RKO (cell line): Measurements from ENCODE around the gene YBEY.

Source experiments
- DNase-seq: peaks from one replicate; pipeline ENCODE4 v3.0.0-alpha.2; 2016; ENCODE audit warnings: low spot score

YBEY gene

DNA sequence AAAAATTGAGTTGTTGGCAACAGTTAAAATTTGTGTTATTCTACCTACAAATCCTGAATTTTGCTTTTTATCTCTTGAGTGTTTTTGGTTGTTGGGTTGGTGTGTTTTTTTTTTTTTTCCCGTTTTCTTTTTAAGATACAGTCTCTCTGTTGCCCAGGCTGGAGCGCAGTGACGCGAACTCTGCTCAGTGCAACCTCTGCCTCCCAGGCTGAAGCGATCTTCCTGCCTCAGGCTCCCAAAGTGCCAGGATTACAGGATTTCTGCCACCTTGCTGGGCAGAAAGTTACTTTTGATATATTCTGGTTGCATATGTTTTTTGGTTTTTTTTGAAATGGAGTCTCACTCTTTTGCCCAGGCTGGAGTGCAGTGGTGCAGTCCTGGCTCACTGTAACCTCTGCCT, 42.0 kb downstream of the YBEY start:
- no peak for DNase-seq

DNA sequence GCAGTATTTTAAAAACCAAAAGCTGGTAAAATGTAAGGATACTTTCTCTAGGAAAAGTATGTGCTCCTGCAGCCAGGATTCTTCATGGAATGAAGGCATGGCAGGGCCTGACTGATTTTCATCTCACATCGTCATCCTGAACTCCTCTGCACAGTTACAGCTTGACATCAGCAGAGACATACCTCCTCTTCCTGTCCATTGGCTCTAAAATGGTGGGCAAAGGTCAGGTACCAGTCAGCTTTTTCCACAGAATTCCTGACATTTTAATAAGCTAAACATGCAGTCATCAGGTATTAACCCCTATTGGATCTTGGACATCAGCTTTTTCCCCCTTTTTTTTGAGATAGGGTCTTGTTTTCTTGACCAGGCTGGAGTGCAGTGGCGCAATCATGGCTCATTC, 43.7 kb downstream of the YBEY start:
- no peak for DNase-seq

DNA sequence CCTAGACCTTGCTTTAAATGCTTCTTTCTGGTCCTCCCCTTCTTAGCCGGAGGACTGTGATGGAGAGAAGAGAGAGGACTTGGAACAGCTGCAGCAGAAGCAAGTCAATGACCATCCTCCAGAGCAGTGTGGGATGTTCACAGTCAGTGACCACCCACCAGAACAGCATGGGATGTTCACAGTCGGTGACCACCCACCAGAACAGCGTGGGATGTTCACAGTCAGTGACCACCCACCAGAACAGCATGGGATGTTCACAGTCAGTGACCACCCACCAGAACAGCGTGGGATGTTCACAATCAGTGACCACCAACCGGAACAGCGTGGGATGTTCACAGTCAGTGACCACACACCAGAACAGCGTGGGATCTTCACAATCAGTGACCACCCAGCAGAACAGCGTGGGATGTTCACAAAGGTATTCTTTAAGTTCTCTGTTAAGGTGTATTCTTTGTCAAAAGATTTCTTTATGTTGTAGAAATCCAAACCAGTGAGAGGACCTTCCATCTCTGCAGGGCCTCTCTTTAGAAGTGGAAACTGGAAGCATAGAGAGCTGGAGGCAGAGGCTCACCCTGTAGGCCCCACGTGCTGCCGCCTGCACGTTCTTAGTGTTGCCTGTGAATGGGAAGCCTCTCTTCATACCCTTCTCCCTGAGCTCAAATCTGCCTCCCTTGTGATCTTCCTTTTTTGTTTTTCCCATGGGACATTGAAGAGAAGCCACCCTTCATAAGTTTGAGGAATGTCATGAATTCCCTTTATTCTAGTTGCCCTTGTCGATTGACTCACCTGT, 48.4 kb downstream of the YBEY start:
- DNase-seq: no peak

DNA sequence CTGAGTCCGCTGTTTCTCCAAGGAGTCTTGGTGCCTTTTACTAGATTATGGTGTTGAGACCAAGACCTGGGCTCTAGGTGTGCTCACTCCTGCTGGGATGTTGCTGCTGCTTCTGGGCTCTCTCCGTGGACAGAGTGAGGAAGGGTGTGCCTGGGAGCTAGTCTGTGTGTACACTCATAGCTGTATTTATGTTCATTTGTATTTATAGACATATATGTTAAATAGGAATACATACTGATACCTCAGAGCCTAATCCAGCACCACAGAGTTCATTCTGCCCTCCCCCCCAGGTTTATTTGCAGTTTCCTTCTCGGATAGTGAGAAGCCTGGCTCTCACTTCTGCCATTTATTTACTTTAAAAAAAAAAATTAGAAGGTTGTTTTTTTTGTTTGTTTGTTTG, 50.5 kb downstream of the YBEY start:
- DNase-seq: no peak

DNA sequence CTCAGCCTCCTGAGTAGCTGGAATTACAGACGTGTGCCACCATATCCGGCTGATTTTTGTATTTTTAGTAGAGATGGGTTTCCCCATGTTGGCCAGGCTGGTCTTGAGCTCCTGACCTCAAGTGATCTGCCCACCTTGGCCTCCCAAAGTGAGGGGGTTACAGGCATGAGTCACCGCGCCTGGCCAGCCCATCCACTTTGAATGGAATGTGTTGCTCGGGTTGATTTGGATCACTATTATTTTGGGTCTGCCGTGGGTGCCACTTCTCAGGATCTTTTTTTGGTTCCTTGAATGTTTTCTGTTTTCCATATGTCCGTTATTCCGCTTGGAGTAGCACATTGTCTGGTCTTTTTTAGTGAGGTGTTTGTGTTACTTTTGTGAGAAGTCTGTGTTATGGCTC, 54.9 kb downstream of the YBEY start:
- no peak for DNase-seq

DNA sequence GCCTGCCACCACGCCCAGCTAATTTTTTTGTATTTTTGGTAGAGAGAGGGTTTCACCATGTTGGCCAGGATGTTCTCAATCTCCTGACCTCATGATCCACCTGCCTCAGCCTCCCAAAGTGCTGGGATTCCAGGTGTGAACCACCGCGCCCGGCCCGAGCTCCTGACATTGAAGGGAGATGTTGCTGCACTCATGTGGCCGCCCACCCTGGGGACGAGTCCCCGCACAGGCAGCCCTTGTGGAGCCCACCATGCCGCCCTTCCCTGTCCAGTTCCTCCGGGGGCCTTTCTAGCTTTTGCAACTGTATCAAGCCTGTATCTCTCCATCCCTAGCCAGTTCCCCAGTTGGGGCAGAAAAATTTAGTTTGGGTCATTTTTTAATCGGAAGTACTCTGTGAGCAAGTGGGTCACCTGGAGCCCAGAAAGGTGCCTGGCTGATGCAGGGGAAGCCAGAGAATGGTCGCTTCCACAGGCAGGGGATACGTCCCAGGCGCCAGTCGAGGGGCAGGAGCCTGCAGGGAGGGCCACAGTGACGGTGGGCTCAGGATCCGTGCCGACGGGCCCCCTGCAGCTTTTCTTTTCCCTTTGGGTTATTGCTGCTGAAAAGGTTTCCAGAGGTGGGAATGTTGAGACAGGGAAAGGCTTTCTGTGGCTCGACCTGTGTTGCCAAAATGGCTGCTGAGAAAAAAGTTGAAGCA, 58.2 kb downstream of the YBEY start:
- no peak for DNase-seq

DNA sequence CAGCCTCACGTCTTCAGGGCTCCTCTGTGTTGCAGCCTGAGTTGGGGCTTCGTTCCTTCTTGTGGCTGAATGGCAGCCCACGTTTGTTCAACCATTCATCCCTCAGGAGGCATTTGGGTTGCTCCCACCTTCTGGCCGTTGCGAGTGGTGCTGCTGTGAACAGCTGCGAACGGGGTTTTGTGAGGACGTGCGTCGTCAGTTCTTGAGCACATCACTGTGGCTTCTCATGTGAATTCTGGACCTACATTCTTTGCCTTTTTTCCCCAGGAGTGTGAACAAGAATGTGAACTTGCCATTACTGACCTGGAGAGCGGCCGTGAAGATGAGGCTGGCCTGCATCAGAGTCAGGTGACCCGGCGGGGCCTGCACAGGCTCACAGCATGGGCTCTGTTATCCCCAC, 59.7 kb downstream of the YBEY start:
- DNase-seq: no peak

DNA sequence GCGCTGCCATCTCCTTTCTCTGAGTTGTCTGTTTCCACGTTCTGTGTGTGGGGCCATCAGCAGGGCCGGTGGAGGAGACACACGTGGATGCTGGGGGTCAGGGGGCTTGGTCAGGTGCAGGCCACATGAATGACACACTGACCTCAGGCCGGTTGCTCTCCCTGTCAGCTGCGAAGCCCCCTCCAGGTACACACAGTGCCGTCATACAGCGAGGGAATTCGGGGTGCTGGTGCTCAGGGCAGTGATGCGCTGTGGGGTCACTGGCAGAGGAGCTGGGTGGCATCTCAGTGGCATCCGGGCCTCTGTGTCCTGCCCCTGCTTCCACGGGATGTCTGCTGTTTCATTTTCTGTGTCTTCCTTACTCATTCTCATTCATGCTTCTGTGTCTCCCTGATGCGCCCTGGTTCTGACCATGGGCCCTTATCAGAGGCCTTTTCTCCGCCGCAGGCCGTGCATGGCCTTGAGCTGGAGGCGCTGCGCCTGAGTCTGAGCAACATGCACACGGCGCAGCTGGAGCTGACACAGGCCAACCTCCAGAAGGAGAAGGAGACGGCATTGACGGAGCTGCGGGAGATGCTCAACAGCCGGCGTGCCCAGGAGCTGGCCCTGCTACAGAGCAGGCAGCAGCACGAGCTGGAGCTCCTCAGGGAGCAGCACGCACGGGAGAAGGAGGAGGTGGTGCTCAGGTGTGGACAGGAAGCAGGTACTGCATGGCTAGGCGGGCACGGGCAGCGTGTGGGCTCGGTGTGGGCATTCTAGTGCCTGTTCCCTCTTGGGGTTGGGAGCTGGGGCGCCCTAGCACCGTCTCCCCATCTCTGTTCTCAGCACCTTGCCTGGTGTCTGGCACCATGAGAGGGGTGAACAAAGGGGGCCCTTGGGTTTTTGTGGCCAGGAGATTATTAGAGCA, 60.4 kb downstream of the YBEY start:
- DNase-seq: no peak

DNA sequence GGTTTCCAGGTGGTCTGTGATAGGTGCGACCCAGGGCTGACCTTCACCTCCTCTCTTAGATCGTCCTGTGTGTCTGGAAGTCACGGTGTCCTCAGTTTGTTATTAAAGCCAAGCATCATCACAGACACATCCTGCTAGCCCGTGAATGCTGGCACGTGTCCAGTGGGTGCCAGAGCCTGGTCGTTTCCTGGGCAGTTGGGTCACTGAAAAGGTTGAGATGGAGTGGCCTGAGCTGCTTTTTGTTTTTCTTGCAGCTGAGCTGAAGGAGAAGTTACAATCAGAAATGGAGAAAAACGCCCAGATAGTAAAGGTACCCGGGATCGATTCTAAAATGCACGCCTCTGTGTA, 61.0 kb downstream of the YBEY start:
- no peak for DNase-seq
